Heart left ventricle (tissue), 13 donors: ENCODE results near the gene AKAP7.

Experiments
- POLR2A ChIP-seq, 2 donors: fragments of 450-650 bp; IDR thresholded peaks; one replicate each; pipeline ENCODE4 v1.6.1; 2017; ENCODE audit warnings: antibody characterized with exemption in 2 of 2, mild to moderate bottlenecking in 2 of 2, moderate library complexity in 2 of 2
- TF ChIP-seq, protein P1 (sequence below), 12 donors: fragments of 200-600 bp; sonication (generic) in 4 of 12; IDR thresholded peaks; one replicate each; pipeline versions ENCODE4 v1.5.0 to v1.8.0; 2018 to 2022; ENCODE audit warnings: antibody characterized with exemption in 12 of 12, mild to moderate bottlenecking in 5 of 12
- donor health status: ischemic (EF 13 %, LVEDD 7.1; RV severe dilation, severe dysfunction).
- donor health status: DM: no; HTN: yes; CAD: no.
- donor health status: DM: no; HTN: no; CAD: no.
- donor health status: ischemic (EF 25% LVEDD 6.9; RV normal size, moderate dysfunction).
- donor health status: ischemic (EF 25% LVEDD 5.7; RV mildly dilated, moderate dysfunction).
- donor health status: ischemic (EF 35%, LVEDD 5.7; RV mildly dilated, moderate dysfunction).
- donor health status: nonischemic (EF 11% LVEDD 7.7; RV severe dilation, severe dysfunction).
- donor health status: DM: yes; HTN: yes; CAD: no.
- donor health status: PGD.
- donor health status: ischemic (EF 29% LVEDD 5.4; RV normal size, mild dysfunction).
- donor health status: nonischemic (EF 23%, LVEDD 6.1; RV moderate dilation, normal function).

- TF ChIP-seq, protein P1, sequence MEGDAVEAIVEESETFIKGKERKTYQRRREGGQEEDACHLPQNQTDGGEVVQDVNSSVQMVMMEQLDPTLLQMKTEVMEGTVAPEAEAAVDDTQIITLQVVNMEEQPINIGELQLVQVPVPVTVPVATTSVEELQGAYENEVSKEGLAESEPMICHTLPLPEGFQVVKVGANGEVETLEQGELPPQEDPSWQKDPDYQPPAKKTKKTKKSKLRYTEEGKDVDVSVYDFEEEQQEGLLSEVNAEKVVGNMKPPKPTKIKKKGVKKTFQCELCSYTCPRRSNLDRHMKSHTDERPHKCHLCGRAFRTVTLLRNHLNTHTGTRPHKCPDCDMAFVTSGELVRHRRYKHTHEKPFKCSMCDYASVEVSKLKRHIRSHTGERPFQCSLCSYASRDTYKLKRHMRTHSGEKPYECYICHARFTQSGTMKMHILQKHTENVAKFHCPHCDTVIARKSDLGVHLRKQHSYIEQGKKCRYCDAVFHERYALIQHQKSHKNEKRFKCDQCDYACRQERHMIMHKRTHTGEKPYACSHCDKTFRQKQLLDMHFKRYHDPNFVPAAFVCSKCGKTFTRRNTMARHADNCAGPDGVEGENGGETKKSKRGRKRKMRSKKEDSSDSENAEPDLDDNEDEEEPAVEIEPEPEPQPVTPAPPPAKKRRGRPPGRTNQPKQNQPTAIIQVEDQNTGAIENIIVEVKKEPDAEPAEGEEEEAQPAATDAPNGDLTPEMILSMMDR (IDR thresholded peaks at IDR 0.05): no peak
- no peak for TF ChIP-seq POLR2A (IDR thresholded peaks at IDR 0.05)
These were observed 90.7 kb downstream of the AKAP7 start for GRCh38 chr6:131225959-131226358.
